GM21360 (cell line): Measurements from ENCODE around the gene CMPK2.

Source experiments
- ATAC-seq: cut with Tn5 transposase; IDR thresholded peaks from one replicate; pipeline ENCODE4 v1.9.1; 2021; ENCODE audit warnings: mild to moderate bottlenecking, moderate library complexity; ENCODE audit not compliant: unreplicated experiment

Gene CMPK2

GRCh38 chr2:6845903-6846302, 19.8 kb downstream of the CMPK2 start:
- no peak for ATAC-seq

- no peak for ATAC-seq
These were observed 20.4 kb downstream of the CMPK2 start for GRCh38 chr2:6845312-6845711.

- ATAC-seq: no peak
These were observed 24.0 kb downstream of the CMPK2 start for GRCh38 chr2:6841537-6842287.

GRCh38 chr2:6838673-6839319, 26.9 kb downstream of the CMPK2 start:
- ATAC-seq: no peak

GRCh38 chr2:6835467-6835866, 30.2 kb downstream of the CMPK2 start:
- ATAC-seq: no peak

- no peak for ATAC-seq
These were observed 31.5 kb downstream of the CMPK2 start for GRCh38 chr2:6834163-6834562.

- no peak for ATAC-seq
These were observed 32.5 kb downstream of the CMPK2 start for GRCh38 chr2:6833300-6833604.

- ATAC-seq: no peak
These were observed 33.0 kb downstream of the CMPK2 start for GRCh38 chr2:6832596-6833299.

GRCh38 chr2:6831229-6831628, 34.5 kb downstream of the CMPK2 start:
- no peak for ATAC-seq

GRCh38 chr2:6828299-6828584, 37.5 kb downstream of the CMPK2 start:
- no peak for ATAC-seq

GRCh38 chr2:6827566-6828298, 38.0 kb downstream of the CMPK2 start:
- ATAC-seq: no peak

- peak; percentile 96 for ATAC-seq
These were observed 39.4 kb downstream of the CMPK2 start for GRCh38 chr2:6826081-6826913.

GRCh38 chr2:6824962-6825361, 40.7 kb downstream of the CMPK2 start:
- no peak for ATAC-seq

- no peak for ATAC-seq
These were observed 42.6 kb downstream of the CMPK2 start for GRCh38 chr2:6823111-6823510.

GRCh38 chr2:6822406-6822805, 43.3 kb downstream of the CMPK2 start:
- ATAC-seq: no peak

- ATAC-seq: no peak
These were observed 44.7 kb downstream of the CMPK2 start for GRCh38 chr2:6820903-6821584.

- no peak for ATAC-seq
These were observed 45.5 kb downstream of the CMPK2 start for GRCh38 chr2:6820236-6820635.

GRCh38 chr2:6819668-6820067, 46.0 kb downstream of the CMPK2 start:
- no peak for ATAC-seq

- ATAC-seq: no peak
These were observed 47.7 kb downstream of the CMPK2 start for GRCh38 chr2:6818012-6818411.

GRCh38 chr2:6814869-6815268, 50.8 kb downstream of the CMPK2 start:
- no peak for ATAC-seq
